K562 (cell line): ENCODE data around the gene UPK3A. TPM values are rescaled to one million over a fixed set of nuclear protein-coding genes. Genes with fewer than 3 reads are reported as not detected.

Experiments used
- ATF4 ChIP-seq: fragments of 450-650 bp; formaldehyde crosslinking; IDR thresholded peaks from 2 replicates; pipeline ENCODE4 v1.4.0; 2022; ENCODE audit warnings: mild to moderate bottlenecking, moderate library complexity
- BMI1 ChIP-seq: fragments of 150-350 bp; IDR thresholded peaks from 2 replicates; pipeline ENCODE4 v1.6.1; 2014; ENCODE audit warnings: low read length
- CEBPB ChIP-seq: fragments of 450-650 bp; IDR thresholded peaks from 2 replicates; pipeline ENCODE4 v1.6.1; 2016; ENCODE audit warnings: missing genetic modification characterization, missing compliant biosample characterization
- CGGBP1 ChIP-seq: fragments of 250-450 bp; sonication (Bioruptor Pico); IDR thresholded peaks from 2 replicates; pipeline ENCODE4 v1.9.0; 2021; ENCODE audit warnings: mild to moderate bottlenecking
- GTF2F1 ChIP-seq: IDR thresholded peaks from 2 replicates; pipeline ENCODE4 v1.6.1; 2011; ENCODE audit warnings: low read depth, low read length, improper control_type of control experiment
- MXI1 ChIP-seq: IDR thresholded peaks from 2 replicates; pipeline ENCODE4 v1.6.1; 2011; ENCODE audit warnings: low read depth, mild to moderate bottlenecking, improper control_type of control experiment, low read length
- SMARCB1 ChIP-seq: IDR thresholded peaks from 2 replicates; pipeline ENCODE4 v1.6.1; 2011; ENCODE audit warnings: improper control_type of control experiment, low read depth; ENCODE audit not compliant: insufficient read length
- THRA ChIP-seq: fragments of 450-650 bp; IDR thresholded peaks from 2 replicates; pipeline ENCODE4 v1.6.1; 2017; ENCODE audit warnings: mild to moderate bottlenecking, moderate library complexity
- ZKSCAN8 ChIP-seq: fragments of 200-800 bp; sonication (Bioruptor generic); IDR thresholded peaks from 2 replicates; pipeline ENCODE4 v1.6.1; 2016; ENCODE audit warnings: missing genetic modification characterization, missing compliant biosample characterization
- ZNF23 ChIP-seq: fragments of 250-450 bp; sonication (Bioruptor Pico); IDR thresholded peaks from 2 replicates; pipeline ENCODE4 v1.4.0; 2020; ENCODE audit warnings: mild to moderate bottlenecking
- ZNF551 ChIP-seq: fragments of 250-450 bp; sonication (Bioruptor Pico); IDR thresholded peaks from 2 replicates; pipeline ENCODE4 v1.5.0; 2021; ENCODE audit warnings: mild to moderate bottlenecking, moderate library complexity
- polyA plus RNA-seq, 8 experiments: library from polyadenylated mRNA; depleted of rRNA in 4 of 8; stranded (reverse) in 5 of 8; unstranded in 3 of 8; fragments of >200 nt; fragmentation: Nextera tagmentation in 2 of 8; fragmentation: Illumina TruSeq in 1 of 8; extraction: Ambion mirVana in 2 of 8; extraction: Trizol in 1 of 8; gene quantifications; 2 replicates each; pipeline versions ENCODE4 v1.2.1 to v1.2.3, GENCODE V29; 2011 to 2014; ENCODE audit warnings: inconsistent platforms in 1 of 8, missing spikeins in 1 of 8
- total RNA-seq, 7 experiments: library from RNA; depleted of rRNA in 6 of 7; stranded (reverse); fragments of >200 nt in 6 of 7; fragmentation: Illumina TruSeq in 2 of 7; extraction: Trizol in 2 of 7; gene quantifications; 2 replicates each; pipeline versions ENCODE4 v1.2.1 to v1.2.3, GENCODE V29; 2011 to 2021; ENCODE audit warnings: low replicate concordance in 1 of 7
- TF ChIP-seq, protein P1 (sequence below): fragments of 250-450 bp; sonication (Bioruptor Pico); IDR thresholded peaks from 2 replicates; pipeline ENCODE4 v1.6.1; 2021; ENCODE audit warnings: mild to moderate bottlenecking

The UPK3A gene
- total and polyA plus RNA-seq, 9 of the 15 experiments (the other 6 are each of a cell fraction or from before 2014, with no cell fraction given): not detected

- TF ChIP-seq, protein P1, sequence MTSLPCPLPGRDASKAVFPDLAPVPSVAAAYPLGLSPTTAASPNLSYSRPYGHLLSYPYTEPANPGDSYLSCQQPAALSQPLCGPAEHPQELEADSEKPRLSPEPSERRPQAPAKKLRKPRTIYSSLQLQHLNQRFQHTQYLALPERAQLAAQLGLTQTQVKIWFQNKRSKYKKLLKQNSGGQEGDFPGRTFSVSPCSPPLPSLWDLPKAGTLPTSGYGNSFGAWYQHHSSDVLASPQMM (CRISPR knock-in tag): no peak
- TF ChIP-seq ZKSCAN8 (no peak), MXI1 (no peak), GTF2F1 (no peak), CGGBP1 (CRISPR knock-in tag) (no peak), ZNF23 (no peak), BMI1 (no peak), SMARCB1 (no peak), CEBPB (no peak), ZNF551 (CRISPR knock-in tag) (no peak), THRA (no peak), ATF4 (CRISPR knock-in tag) (no peak)
Observed at GRCh38 chr22:45330548-45330947, 45.8 kb downstream of the UPK3A start (continued).
